ENCODE data around the gene PLA2G10. TPM values are rescaled to one million over a fixed set of nuclear protein-coding genes. Genes with fewer than 3 reads are reported as not detected.
"Not testable (repeated sequence)": the region's sequence is repeated elsewhere in the genome, so short reads cannot be mapped to it uniquely, and the experiment has no call there.

PLA2G10 gene
- total and polyA plus RNA-seq, 7 donors, result not detected

DNA sequence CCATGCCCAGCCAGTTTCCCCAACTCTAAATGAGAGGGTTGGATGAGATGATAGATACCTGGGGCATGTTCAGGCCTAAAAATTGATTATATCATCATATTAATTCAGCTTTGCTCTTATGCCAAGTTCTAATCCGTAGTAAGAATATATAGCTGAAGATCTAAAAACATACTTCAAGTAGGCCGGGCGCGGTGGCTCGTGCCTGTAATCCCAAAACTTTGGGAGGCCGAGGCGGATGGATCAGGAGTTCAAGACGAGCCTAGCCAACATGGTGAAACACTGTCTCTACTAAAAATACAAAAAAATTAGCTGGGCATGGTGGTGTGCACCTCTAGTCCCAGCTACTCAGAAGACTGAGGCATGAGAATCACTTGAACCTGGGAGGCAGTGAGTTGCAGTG is 12.0 kb downstream of the PLA2G10 start:
- no peak overlapping the region for H3K4me3 ChIP-seq
- no peak overlapping the region for H3K27ac ChIP-seq
- H3K4me1 ChIP-seq, result no peaks in the 10 kb centered on the region
- intact Hi-C loops (cut with DNase I), result no loop called here
- ATAC-seq (no peak), DNase-seq (no peak)
- H3K9me3 ChIP-seq, result no peaks in the 10 kb centered on the region
- no peak for TF ChIP-seq CTCF (IDR thresholded peaks at IDR 0.05)
- H3K27me3 ChIP-seq (ENCODE audit: insufficient read depth in 3 of 3, low read length in 2 of 3), result no peaks in the 10 kb centered on the region
- 92 to 97% (median 93%) methylated on average over 8 of the region's 8 CpGs for WGBS, 3 donors
- H3K36me3 ChIP-seq (ENCODE audit: insufficient read depth in 1 of 2, low read depth in 1 of 2), result no peaks in the 10 kb centered on the region

GRCh38 chr16:14681115-14681514 is 13.0 kb downstream of the PLA2G10 start:
- Histone ChIP-seq H3K36me3 (ENCODE audit: insufficient read depth in 1 of 2, low read depth in 1 of 2) (no peaks in the 10 kb centered on the region), H3K4me1 (no peaks in the 10 kb centered on the region), H3K27ac (no peak overlapping the region), H3K9me3 (no peaks in the 10 kb centered on the region), H3K4me3 (no peak overlapping the region), H3K27me3 (ENCODE audit: insufficient read depth in 3 of 3, low read length in 2 of 3) (no peaks in the 10 kb centered on the region)
- no peak for ATAC-seq
- intact Hi-C loops (cut with DNase I), result no loop called here
- 94 to 97% (median 94%) methylated on average over 4 of the region's 4 CpGs for WGBS, 3 donors
- TF ChIP-seq CTCF (IDR thresholded peaks at IDR 0.05), result no peak
- no peak for DNase-seq

GRCh38 chr16:14680396-14680795 is 13.7 kb downstream of the PLA2G10 start:
- H3K27me3 ChIP-seq (ENCODE audit: insufficient read depth in 3 of 3, low read length in 2 of 3); H3K4me3 ChIP-seq; H3K27ac ChIP-seq; ATAC-seq; H3K9me3 ChIP-seq; H3K4me1 ChIP-seq; DNase-seq; H3K36me3 ChIP-seq (ENCODE audit: insufficient read depth in 1 of 2, low read depth in 1 of 2); intact Hi-C loops (cut with DNase I): not testable (repeated sequence)
- 72 to 80% (median 76%) methylated on average over 7 of the region's 7 CpGs for WGBS, 3 donors

- Histone ChIP-seq H3K36me3 (ENCODE audit: insufficient read depth in 1 of 2, low read depth in 1 of 2) (no peaks in the 10 kb centered on the region), H3K9me3 (no peaks in the 10 kb centered on the region), H3K4me3 (no peak overlapping the region), H3K27me3 (ENCODE audit: insufficient read depth in 3 of 3, low read length in 2 of 3) (no peaks in the 10 kb centered on the region), H3K4me1 (no peaks in the 10 kb centered on the region), H3K27ac (no peak overlapping the region)
- 77 to 81% (median 78%) methylated on average over 11 of the region's 11 CpGs for WGBS, 3 donors
- no peak for DNase-seq
- no peak for TF ChIP-seq CTCF (IDR thresholded peaks at IDR 0.05)
- intact Hi-C loops (cut with DNase I), result no loop called here
- no peak for ATAC-seq
These were observed 15.2 kb downstream of the PLA2G10 start for GRCh38 chr16:14678748-14679497.

- intact Hi-C loops (cut with DNase I), result no loop called here
- no peak for ATAC-seq
- Histone ChIP-seq H3K27ac (no peak overlapping the region), H3K9me3 (no peaks in the 10 kb centered on the region), H3K27me3 (ENCODE audit: insufficient read depth in 3 of 3, low read length in 2 of 3) (no peaks in the 10 kb centered on the region), H3K36me3 (ENCODE audit: insufficient read depth in 1 of 2, low read depth in 1 of 2) (no peaks in the 10 kb centered on the region), H3K4me1 (no peaks in the 10 kb centered on the region), H3K4me3 (no peak overlapping the region)
- TF ChIP-seq CTCF (IDR thresholded peaks at IDR 0.05), result no peak
- 91 to 95% (median 93%) methylated on average over 5 of the region's 5 CpGs for WGBS, 3 donors
- no peak for DNase-seq
These were observed 16.5 kb downstream of the PLA2G10 start for GRCh38 chr16:14677627-14678026.

Data from psoas muscle (tissue), 8 donors.